ENCODE measurements around the gene RIMS4. TPM values are rescaled to one million over a fixed set of nuclear protein-coding genes. Genes with fewer than 3 reads are reported as not detected.
A peak's percentile ranks its signal among the peaks of the same experiment; 100 is the strongest.

RIMS4 gene
- polyA plus RNA-seq, 3 donors, result not detected

GRCh38 chr20:44723798-44724362 lies 86.5 kb downstream of the RIMS4 start:
- peaks cover 0 to 5% (median 0%) of the 10 kb centered on the region in 3 donors for H3K27me3 Mint-ChIP-seq (ENCODE audit: low read depth in 3 of 3)
- TF ChIP-seq CTCF (IDR thresholded peaks at IDR 0.05), result no peak
- Histone ChIP-seq H3K27ac (ENCODE audit: low read depth in 1 of 2, low read length in 2 of 2) (no peak overlapping the region), H3K79me2 (ENCODE audit: insufficient read depth, low read length) (no peaks in the 10 kb centered on the region), H3K4me1 (ENCODE audit: control insufficient read depth in 1 of 2, insufficient read depth in 2 of 2, low read length in 2 of 2) (peaks cover 3% of the 10 kb centered on the region in 2 donors), H3K9ac (ENCODE audit: insufficient read depth, low read length, poor library complexity, severe bottlenecking) (no peak overlapping the region), H4K20me1 (ENCODE audit: insufficient read depth, low read length) (no peaks in the 10 kb centered on the region), H3K4me3 (replicated peaks in 1 of 3; ENCODE audit: low read depth in 2 of 3, low read length in 3 of 3) (no peak overlapping the region), H2AFZ (ENCODE audit: insufficient read depth, low read depth, low read length, poor library complexity, severe bottlenecking) (peak overlapping the region; percentile 5), H3K27me3 (ENCODE audit: control insufficient read depth in 2 of 2, insufficient read depth in 2 of 2, low read length in 2 of 2) (no peaks in the 10 kb centered on the region), H3K9me3 (replicated peaks in 1 of 2; ENCODE audit: control insufficient read depth in 1 of 2, insufficient read depth in 1 of 2, low read length in 2 of 2) (no peaks in the 10 kb centered on the region), H3K36me3 (replicated peaks in 1 of 2; ENCODE audit: control insufficient read depth in 1 of 2, insufficient read depth in 2 of 2, low read length in 2 of 2) (no peaks in the 10 kb centered on the region), H3K4me2 (replicated peaks; ENCODE audit: extremely low read depth, low read length, poor library complexity, severe bottlenecking) (no peak overlapping the region)
- no peaks in the 10 kb centered on the region for H3K36me3 Mint-ChIP-seq
- no peaks in the 10 kb centered on the region for H3K9me3 Mint-ChIP-seq
- H3K4me1 Mint-ChIP-seq, result peaks cover 6% of the 10 kb centered on the region
- no peak overlapping the region for H3K4me3 Mint-ChIP-seq
- WGBS (ENCODE audit: insufficient coverage), result 96% methylated on average over 6 of the region's 9 CpGs
- peak overlapping the region in 1 of 7 donors; percentile 8 for H3K27ac Mint-ChIP-seq
- intact Hi-C loops (cut with micrococcal nuclease), result no loop called here
- no peak for DNase-seq

- no peak overlapping the region for H3K4me2 ChIP-seq (replicated peaks; ENCODE audit: extremely low read depth, low read length, poor library complexity, severe bottlenecking)
- TF ChIP-seq CTCF (IDR thresholded peaks at IDR 0.05), result no peak
- no peaks in the 10 kb centered on the region for H3K27me3 ChIP-seq (ENCODE audit: control insufficient read depth in 2 of 2, insufficient read depth in 2 of 2, low read length in 2 of 2)
- H3K9ac ChIP-seq (ENCODE audit: insufficient read depth, low read length, poor library complexity, severe bottlenecking), result no peak overlapping the region
- peaks cover 0 to 5% (median 0%) of the 10 kb centered on the region in 3 donors for H3K27me3 Mint-ChIP-seq (ENCODE audit: low read depth in 3 of 3)
- H3K4me3 Mint-ChIP-seq, result no peak overlapping the region
- H3K9me3 ChIP-seq (replicated peaks in 1 of 2; ENCODE audit: control insufficient read depth in 1 of 2, insufficient read depth in 1 of 2, low read length in 2 of 2), result no peaks in the 10 kb centered on the region
- H3K36me3 Mint-ChIP-seq, result no peaks in the 10 kb centered on the region
- no peaks in the 10 kb centered on the region for H3K79me2 ChIP-seq (ENCODE audit: insufficient read depth, low read length)
- 14% methylated on average over 7 of the region's 7 CpGs for WGBS (ENCODE audit: insufficient coverage)
- peak overlapping the region; percentile 5 for H2AFZ ChIP-seq (ENCODE audit: insufficient read depth, low read depth, low read length, poor library complexity, severe bottlenecking)
- no peak for DNase-seq
- H3K27ac Mint-ChIP-seq, result no peak overlapping the region
- H3K9me3 Mint-ChIP-seq, result no peaks in the 10 kb centered on the region
- no peaks in the 10 kb centered on the region for H3K4me1 ChIP-seq (ENCODE audit: control insufficient read depth in 1 of 2, insufficient read depth in 2 of 2, low read length in 2 of 2)
- intact Hi-C loops (cut with micrococcal nuclease), result no loop called here
- peaks cover 3% of the 10 kb centered on the region for H3K4me1 Mint-ChIP-seq
- no peak overlapping the region for H3K4me3 ChIP-seq (replicated peaks in 1 of 3; ENCODE audit: low read depth in 2 of 3, low read length in 3 of 3)
- no peaks in the 10 kb centered on the region for H4K20me1 ChIP-seq (ENCODE audit: insufficient read depth, low read length)
- H3K27ac ChIP-seq (ENCODE audit: low read depth in 1 of 2, low read length in 2 of 2), result no peak overlapping the region
- no peaks in the 10 kb centered on the region for H3K36me3 ChIP-seq (replicated peaks in 1 of 2; ENCODE audit: control insufficient read depth in 1 of 2, insufficient read depth in 2 of 2, low read length in 2 of 2)
Measured at GRCh38 chr20:44723391-44723790, 87.0 kb downstream of the RIMS4 start.

Data from CD14-positive monocyte (primary cell).